AG04449 (cell line): ENCODE results near the gene NOPCHAP1.

ENCODE experiments used
- CTCF ChIA-PET: fragments of 350-600 bp; formaldehyde crosslinking; extraction: SDS; loops from one replicate; lab custom pipeline; 2021; ENCODE audit warnings: antibody characterized with exemption; lab: Yijun Ruan, JAX
- POLR2A ChIA-PET: fragments of 400-600, 350-600 bp; formaldehyde crosslinking; extraction: SDS; loops from one replicate; lab custom pipeline; 2020; ENCODE audit warnings: antibody characterized with exemption, inconsistent platforms; lab: Yijun Ruan, JAX
- DNase-seq: peaks from one replicate; pipeline ENCODE4 v3.0.0-alpha.2; 2010; ENCODE audit warnings: low read depth, low spot score
- H3K4me3 ChIP-seq: 2 replicates; pipeline ENCODE4 v1.5.1; 2011; ENCODE audit warnings: low read depth, mild to moderate bottlenecking, control low read depth, low read length
- TF ChIP-seq, protein P1 (sequence below): IDR thresholded peaks from one replicate; pipeline ENCODE4 v1.5.1; 2011; ENCODE audit warnings: mild to moderate bottlenecking, moderate library complexity, low read length, control low read depth, inconsistent platforms; ENCODE audit not compliant: insufficient read depth; ENCODE audit errors: missing control alignments

NOPCHAP1 gene

DNA sequence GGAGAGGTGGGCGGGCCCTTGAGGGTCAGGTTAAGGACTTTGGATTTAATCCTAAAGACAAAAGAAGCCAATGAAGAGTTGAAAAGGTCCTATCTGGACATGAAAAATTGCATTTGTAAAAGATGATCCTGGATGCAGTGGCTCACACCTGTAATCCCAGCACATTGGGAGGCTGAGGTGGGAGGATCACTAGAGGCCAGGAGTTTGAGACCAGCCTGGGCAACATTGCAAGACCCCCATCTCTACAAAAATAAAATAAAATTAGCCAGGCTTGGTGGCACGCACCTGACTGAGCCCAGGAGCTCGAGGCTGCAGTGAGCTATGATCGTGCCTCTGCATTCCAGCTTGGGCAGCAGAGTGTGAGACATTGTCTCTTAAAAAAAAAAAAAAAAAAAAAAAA, 25.7 kb upstream of the NOPCHAP1 start:
- no peak for DNase-seq
- TF ChIP-seq, protein P1, sequence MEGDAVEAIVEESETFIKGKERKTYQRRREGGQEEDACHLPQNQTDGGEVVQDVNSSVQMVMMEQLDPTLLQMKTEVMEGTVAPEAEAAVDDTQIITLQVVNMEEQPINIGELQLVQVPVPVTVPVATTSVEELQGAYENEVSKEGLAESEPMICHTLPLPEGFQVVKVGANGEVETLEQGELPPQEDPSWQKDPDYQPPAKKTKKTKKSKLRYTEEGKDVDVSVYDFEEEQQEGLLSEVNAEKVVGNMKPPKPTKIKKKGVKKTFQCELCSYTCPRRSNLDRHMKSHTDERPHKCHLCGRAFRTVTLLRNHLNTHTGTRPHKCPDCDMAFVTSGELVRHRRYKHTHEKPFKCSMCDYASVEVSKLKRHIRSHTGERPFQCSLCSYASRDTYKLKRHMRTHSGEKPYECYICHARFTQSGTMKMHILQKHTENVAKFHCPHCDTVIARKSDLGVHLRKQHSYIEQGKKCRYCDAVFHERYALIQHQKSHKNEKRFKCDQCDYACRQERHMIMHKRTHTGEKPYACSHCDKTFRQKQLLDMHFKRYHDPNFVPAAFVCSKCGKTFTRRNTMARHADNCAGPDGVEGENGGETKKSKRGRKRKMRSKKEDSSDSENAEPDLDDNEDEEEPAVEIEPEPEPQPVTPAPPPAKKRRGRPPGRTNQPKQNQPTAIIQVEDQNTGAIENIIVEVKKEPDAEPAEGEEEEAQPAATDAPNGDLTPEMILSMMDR: no peak
- H3K4me3 ChIP-seq: no peak overlapping the region
- POLR2A ChIA-PET: no interaction called here
- CTCF ChIA-PET: no interaction called here

DNA sequence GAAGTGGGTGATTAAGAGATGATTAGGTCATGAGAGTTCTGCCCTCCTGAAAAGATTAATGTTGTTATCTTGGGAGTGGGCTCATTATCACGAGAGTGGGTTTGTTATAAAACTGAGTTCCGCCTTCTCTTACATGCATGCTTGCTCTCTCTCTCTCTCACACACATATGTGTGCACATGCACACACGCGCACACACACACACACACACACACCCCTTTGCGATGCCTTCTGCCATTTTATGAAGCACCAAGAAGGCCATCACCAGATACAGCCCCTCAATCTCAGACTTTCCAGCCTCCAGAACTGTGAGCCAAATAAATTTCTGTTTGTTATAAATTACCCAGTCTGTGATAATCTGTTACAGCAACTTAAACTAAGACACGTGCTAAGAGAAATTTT, 22.4 kb upstream of the NOPCHAP1 start:
- no peak overlapping the region for H3K4me3 ChIP-seq
- POLR2A ChIA-PET: no interaction called here
- DNase-seq: no peak
- TF ChIP-seq, protein P1: no peak
- CTCF ChIA-PET: no interaction called here

DNA sequence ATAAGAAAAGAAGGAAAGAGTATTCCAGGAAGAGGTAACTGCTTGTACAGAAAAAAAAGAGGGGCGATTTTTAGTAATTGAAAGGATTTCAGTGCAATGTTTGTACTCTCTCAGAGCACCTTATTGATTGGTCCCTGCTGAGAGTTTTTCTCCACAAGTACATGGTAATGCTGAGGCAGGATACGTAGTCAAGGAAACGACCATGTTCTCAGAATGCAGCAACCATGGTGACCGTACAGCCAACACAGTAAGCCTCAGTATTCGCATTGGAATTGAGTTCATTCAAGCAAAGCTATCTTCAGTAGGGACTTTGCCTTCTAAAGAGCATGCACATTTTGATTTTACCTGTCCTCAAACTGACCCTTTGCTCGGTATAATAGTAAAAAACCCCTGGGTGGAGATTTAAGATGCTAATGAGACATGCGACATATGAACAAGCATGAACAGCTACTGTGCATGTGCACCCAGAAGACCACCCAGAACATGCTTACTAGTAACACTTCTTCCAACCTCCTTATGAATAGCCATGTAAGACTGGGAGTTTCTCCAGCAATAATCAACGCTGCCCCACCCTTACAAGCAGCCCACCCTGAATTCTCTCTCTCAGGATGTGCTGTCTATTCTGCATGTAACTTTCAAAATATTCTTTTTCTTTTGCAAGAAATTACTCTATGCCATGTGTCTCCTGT, 21.8 kb upstream of the NOPCHAP1 start:
- ChIA-PET CTCF (no interaction called here), POLR2A (no interaction called here)
- TF ChIP-seq, protein P1: no peak
- DNase-seq: no peak
- no peak overlapping the region for H3K4me3 ChIP-seq

GRCh38 chr12:104964856-104965205, 21.3 kb upstream of the NOPCHAP1 start:
- ChIA-PET POLR2A (no interaction called here), CTCF (no interaction called here)
- no peak for DNase-seq
- TF ChIP-seq, protein P1: no peak
- no peak overlapping the region for H3K4me3 ChIP-seq

- ChIA-PET CTCF (interaction anchor here (1.4 kb wide), 1 partner anchor 9 kb away, joined by 4 read pairs; the partner anchor contains the start of gene SLC41A2), POLR2A (no interaction called here)
- no peak for DNase-seq
- TF ChIP-seq, protein P1: no peak
- H3K4me3 ChIP-seq: no peak overlapping the region
Observed at GRCh38 chr12:104966677-104967076, 19.4 kb upstream of the NOPCHAP1 start.

DNA sequence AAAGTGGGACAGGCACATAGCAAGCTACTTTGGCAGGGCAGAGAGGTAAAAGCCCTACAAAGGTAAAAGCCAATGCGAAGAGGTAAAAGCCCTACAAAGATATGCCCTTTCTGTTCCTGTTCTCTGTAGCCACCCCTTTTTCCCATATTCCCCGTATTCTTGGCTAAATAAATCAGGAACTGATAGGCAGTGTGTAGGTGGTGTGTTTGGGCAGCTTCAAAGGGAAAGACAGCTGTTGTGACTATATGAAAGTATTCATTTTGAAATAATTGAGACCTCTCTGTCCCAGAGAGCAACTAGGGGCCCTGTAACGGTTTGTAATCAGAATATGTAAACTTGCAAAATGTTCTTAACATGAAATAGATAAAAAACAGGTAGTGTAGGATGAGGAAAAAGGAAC, 16.8 kb upstream of the NOPCHAP1 start:
- CTCF ChIA-PET: interaction anchor here (0.6 kb wide), 1 partner anchor 26 kb away, joined by 3 read pairs; no protein-coding TSS in a partner anchor

More for the DNA sequence above, 16.8 kb upstream of the NOPCHAP1 start:
- DNase-seq: no peak
- POLR2A ChIA-PET: no interaction called here
- TF ChIP-seq, protein P1: no peak
- no peak overlapping the region for H3K4me3 ChIP-seq
